SIG-M5 (cell line): Measurements from ENCODE around the gene PTGES3L.
A peak's percentile ranks its signal among the peaks of the same experiment; 100 is the strongest.

Source experiments
- DNase-seq: peaks from one replicate; lab custom pipeline; 2025; lab: John Stamatoyannopoulos, UW

PTGES3L gene

DNA sequence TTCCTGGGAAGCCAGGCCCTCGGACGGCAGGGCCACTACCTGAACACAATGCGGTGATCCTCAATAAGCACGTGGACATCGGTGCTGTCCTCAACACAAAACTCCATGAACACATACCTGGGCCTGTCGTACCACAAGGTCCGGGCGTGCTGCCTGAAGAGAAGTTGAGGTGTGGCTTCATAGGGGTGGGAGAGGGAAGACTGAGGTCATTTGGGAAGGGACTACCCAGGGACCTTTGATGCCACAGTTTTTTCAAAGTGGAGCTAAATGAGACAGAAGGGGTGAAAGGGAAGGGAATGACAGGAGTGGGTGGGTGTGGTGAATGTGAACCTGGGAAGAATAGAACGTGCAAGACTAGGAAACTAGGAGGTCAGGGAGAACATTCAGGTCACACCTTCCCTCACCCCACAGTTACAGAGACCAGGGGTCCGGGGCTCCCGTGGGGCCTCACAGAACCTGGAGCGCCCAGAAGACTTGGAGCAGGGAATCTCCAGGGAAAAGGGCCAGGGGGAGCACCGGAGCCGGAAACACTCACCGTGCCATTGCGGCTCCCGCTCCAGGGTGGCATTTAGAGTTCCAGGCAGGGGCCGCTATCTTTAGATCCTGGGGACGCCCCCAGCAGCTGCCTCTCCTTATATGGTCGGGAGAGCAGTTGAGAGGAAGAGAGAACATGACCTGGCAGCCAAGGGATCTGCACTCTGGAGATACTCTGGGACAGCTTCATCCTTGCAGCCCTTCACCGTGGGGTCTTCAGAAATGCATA, at the start of gene PTGES3L:
Gene PTGES3L (minus strand): TSS at position 570 of the 763 bp plus-strand sequence. CDS start 27 bp downstream, at position 543.
- DNase-seq: no peak

GRCh38 chr17:43028221-43028861, 48.5 kb upstream of the PTGES3L start:
- no peak for DNase-seq

- DNase-seq: no peak
These were observed 47.5 kb upstream of the PTGES3L start for GRCh38 chr17:43027091-43028032.

GRCh38 chr17:43026595-43026994, 46.7 kb upstream of the PTGES3L start:
- DNase-seq: no peak

DNA sequence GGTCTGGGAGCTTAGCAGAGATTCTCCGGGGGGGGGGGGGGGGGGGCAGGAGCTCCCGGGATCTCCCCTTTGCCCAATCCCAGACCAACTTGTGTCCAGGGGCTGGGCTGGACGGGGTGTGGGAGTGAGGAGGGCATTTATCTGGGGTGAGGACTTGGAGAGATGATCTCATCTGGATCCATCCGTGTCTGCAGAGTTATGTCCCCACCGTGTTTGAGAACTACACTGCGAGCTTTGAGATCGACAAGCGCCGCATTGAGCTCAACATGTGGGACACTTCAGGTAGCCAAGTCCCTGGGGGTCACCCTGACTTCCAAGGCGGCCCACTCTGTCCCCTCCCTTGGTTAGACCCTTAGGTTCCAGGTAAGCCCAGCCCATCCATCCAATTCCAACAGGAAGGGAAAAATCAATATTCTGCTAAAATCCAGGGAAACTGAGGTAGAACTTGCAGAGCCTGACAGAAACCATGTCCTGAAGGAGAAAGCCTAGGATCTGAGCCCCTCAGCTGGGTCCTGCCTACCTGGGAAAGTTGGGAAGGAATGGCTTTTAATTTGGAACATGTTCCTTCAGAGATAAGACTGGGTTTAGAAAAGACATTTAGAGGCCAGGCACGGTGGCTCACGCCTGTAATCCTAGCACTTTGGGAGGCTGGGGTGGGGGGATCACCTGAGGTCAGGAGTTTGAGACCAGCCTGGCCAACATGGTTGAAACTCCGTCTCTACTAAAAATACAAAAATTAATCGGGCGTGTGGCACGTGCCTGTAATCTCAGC, 46.1 kb upstream of the PTGES3L start:
- no peak for DNase-seq

DNA sequence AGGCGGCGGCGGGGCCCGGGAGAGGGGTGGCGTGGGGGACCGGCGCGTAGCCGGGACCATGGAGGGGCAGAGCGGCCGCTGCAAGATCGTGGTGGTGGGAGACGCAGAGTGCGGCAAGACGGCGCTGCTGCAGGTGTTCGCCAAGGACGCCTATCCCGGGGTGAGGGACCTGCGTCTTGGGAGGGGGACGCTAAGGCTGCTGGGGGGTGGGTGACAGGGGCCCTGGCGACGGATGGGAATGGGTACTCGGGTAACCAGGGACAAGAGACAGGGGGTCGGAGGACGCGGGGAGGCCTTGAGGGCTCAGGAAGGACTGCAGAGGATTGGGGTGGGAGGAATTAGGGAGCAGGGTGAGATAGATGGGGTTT, 45.4 kb upstream of the PTGES3L start:
- no peak for DNase-seq

DNA sequence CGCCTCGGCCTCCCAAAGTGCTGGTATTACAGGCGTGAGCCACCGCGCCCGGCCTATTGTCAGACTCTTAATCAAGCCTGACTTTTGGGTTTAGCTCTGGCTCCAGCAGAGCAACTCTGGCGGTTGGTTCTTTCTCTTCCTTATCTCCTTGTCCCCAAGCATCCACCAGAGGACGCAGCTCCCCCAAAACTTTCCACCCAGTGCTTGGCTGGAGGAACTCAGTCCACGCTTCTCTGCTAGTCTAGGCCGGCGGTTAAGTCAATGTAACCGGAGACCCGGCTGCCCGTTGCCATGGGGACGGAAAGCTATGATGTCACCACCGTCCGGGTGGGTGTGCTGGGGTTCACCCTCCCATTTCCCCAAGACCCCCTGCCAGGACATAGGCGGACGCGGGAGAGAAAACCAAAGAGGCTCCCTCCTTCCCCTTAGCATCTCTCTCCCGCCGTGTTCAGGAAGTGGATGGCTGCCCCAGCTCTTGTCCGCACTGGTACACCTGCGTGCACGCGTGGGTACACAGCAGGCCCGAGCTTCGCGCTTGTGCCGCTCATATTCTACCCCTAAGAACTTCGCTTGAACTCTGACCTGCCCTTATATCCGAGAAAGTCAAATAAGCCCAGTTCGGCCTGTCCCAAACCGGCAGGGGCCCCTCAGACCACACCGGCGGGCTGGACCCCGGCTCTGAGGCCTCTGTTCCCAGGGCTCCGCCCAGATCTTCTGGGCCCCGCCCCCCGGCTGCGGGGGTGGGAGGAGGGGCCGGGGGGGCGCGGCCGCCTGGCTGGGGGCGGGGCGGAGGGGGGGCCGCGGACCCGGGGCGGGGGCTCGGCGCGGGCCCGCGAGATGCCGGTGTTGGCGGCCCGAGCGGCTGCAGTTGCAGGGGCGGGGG, 44.8 kb upstream of the PTGES3L start, which contains the start of gene RND2:
Gene RND2 (plus strand): TSS at position 825 of the 883 bp plus-strand sequence. CDS start 117 bp downstream, outside the sequence.
- DNase-seq: peak; percentile 90

- no peak for DNase-seq
These were observed 42.0 kb upstream of the PTGES3L start, which contains the start of gene VAT1 for GRCh38 chr17:43021741-43022512. VAT1 (minus strand) TSS chr17:43022385; CDS start chr17:43022322, 63 bp downstream.

- DNase-seq: no peak
These were observed 41.2 kb upstream of the PTGES3L start for GRCh38 chr17:43020789-43021740.

- no peak for DNase-seq
These were observed 40.2 kb upstream of the PTGES3L start for GRCh38 chr17:43020030-43020621.

GRCh38 chr17:43019418-43019817, 39.5 kb upstream of the PTGES3L start:
- DNase-seq: no peak

DNA sequence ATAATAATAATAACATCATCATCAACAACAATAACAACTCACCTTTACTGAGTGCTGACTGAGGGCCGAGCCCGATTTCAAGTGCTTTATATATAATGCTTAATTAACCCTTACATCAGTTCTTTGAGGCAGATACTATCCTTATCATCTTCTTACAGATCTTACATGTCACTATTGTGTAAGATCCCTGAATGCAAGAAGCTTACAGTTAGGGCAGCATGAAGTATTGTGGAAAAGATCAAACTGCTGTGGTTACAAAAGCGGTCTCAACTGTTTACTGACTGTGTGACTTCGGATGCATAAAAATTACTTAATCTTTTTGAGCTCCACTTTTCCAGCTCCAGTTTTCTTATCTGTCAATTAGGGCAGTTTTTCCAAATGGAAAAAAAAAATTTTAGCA, 39.1 kb upstream of the PTGES3L start:
- peak; percentile 92 for DNase-seq

DNA sequence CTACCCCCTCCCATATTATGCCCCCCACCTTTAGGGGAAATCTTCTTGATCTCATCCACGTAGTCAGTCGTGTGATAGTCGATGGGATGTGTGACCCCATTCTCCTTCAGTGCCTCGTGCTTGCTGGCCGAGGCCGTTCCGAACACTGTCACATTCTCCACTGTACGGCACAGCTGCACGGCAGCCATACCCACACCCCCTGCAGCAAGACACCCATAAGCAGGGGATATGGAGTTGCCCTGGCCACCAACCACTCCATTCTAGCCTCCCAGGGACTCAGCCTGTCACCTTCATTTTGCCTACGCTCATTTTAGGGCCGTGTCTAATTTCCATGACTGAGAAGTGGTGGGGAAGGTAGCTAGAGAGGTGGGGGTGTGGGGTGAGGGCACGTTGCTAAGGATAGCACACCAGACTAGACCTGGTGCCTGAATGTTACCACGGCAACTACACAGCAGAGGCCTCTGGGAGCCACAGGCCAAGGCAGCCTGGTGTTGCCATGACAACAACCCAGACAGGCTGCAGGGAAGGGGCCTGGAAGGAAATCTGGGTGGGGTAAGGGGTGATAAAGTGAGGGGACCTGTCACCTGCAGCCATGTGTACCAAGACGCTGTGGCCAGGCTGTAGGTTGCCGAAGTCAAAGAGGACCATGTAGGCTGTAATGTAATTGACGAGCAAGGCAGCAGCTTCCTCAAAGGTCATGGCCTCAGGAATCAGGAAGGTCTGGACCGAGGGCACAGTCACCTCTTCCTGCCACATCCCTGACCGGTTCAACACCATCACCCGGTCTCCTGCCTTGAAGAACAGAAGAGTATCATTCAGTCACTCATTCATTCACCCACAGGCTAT, 38.4 kb upstream of the PTGES3L start:
- DNase-seq: no peak

- no peak for DNase-seq
These were observed 36.3 kb upstream of the PTGES3L start for GRCh38 chr17:43016216-43016615.

GRCh38 chr17:43015579-43015978, 35.7 kb upstream of the PTGES3L start:
- no peak for DNase-seq

- no peak for DNase-seq
These were observed 35.0 kb upstream of the PTGES3L start for GRCh38 chr17:43014649-43015542.
